GM23248 (cell line): Measurements from ENCODE around the gene KDM2B. TPM values are rescaled to one million over a fixed set of nuclear protein-coding genes. Genes with fewer than 3 reads are reported as not detected.

ENCODE experiments used
- DNase-seq: peaks from one replicate; pipeline ENCODE4 v3.0.0-alpha.2; 2015
- H2AFZ ChIP-seq: fragments of 200-600 bp; sonication (generic); 2 replicates; pipeline ENCODE4 v1.6.1; 2016; ENCODE audit warnings: antibody characterized with exemption
- H3F3A ChIP-seq: fragments of 200-600 bp; sonication (generic); 2 replicates; pipeline ENCODE4 v1.6.1; 2016; ENCODE audit warnings: mild to moderate bottlenecking, antibody characterized with exemption, mixed run types; ENCODE audit not compliant: insufficient read depth
- H3K27ac ChIP-seq: fragments of 200-600 bp; sonication (generic); 2 replicates; pipeline ENCODE4 v1.5.1; 2016; ENCODE audit warnings: mild to moderate bottlenecking
- H3K27me3 ChIP-seq: fragments of 200-600 bp; sonication (generic); replicated peaks from 2 replicates; pipeline ENCODE4 v1.6.1; 2016; ENCODE audit warnings: mild to moderate bottlenecking; ENCODE audit not compliant: insufficient read depth
- H3K36me3 ChIP-seq: fragments of 200-600 bp; sonication (generic); 2 replicates; pipeline ENCODE4 v1.6.1; 2016; ENCODE audit warnings: low read depth, mild to moderate bottlenecking
- H3K4me1 ChIP-seq: fragments of 200-600 bp; sonication (generic); 2 replicates; pipeline ENCODE4 v1.6.1; 2016; ENCODE audit warnings: mild to moderate bottlenecking; ENCODE audit not compliant: insufficient read depth
- H3K4me2 ChIP-seq: fragments of 200-600 bp; sonication (generic); one replicate; pipeline ENCODE4 v1.6.1; 2016; ENCODE audit warnings: mild to moderate bottlenecking; ENCODE audit not compliant: unreplicated experiment
- H3K4me3 ChIP-seq: fragments of 200-600 bp; sonication (generic); 2 replicates; pipeline ENCODE4 v1.5.1; 2016; ENCODE audit warnings: mild to moderate bottlenecking
- H3K79me2 ChIP-seq: fragments of 200-600 bp; sonication (generic); 2 replicates; pipeline ENCODE4 v1.6.1; 2016; ENCODE audit warnings: mild to moderate bottlenecking; ENCODE audit not compliant: insufficient read depth
- H3K9ac ChIP-seq: fragments of 200-600 bp; sonication (generic); 2 replicates; pipeline ENCODE4 v1.6.1; 2016; ENCODE audit warnings: mild to moderate bottlenecking
- H3K9me2 ChIP-seq: fragments of 200-600 bp; sonication (generic); 2 replicates; pipeline ENCODE4 v1.6.1; 2016; ENCODE audit warnings: mixed run types, mild to moderate bottlenecking, moderate library complexity; ENCODE audit not compliant: insufficient read depth
- H3K9me3 ChIP-seq: fragments of 200-600 bp; sonication (generic); one replicate; pipeline ENCODE4 v1.6.1; 2017; ENCODE audit warnings: low read depth
- H4K20me1 ChIP-seq: fragments of 200-600 bp; sonication (generic); 2 replicates; pipeline ENCODE4 v1.6.0; 2016; ENCODE audit not compliant: insufficient read depth
- EZH2 ChIP-seq: fragments of 200-600 bp; sonication (generic); IDR thresholded peaks from 2 replicates; pipeline ENCODE4 v1.6.1; 2018; ENCODE audit warnings: antibody characterized with exemption, mild to moderate bottlenecking; ENCODE audit not compliant: insufficient read depth, poor library complexity, severe bottlenecking
- EZH2phosphoT487 ChIP-seq: fragments of 200-600 bp; sonication (generic); IDR thresholded peaks from 2 replicates; pipeline ENCODE4 v1.6.1; 2018; ENCODE audit warnings: antibody characterized with exemption, moderate library complexity, mild to moderate bottlenecking, low read depth; ENCODE audit not compliant: insufficient read depth
- WGBS, 2 experiments: methylation state at CpG; one replicate each; pipeline ENCODE4 v1.1.6; 2015 to 2017; ENCODE audit warnings: low lambda C conversion rate in 2 of 2, low coverage in 1 of 2; ENCODE audit errors: missing lambda C conversion rate in 2 of 2; 5-methylcytosine and 5-hydroxymethylcytosine counted together
- in situ Hi-C: fragments of 300-500 bp; cut with MboI; formaldehyde crosslinking; loops from 2 replicates; pipeline ENCODE4 v1.15.0; 2020
- polyA plus RNA-seq: library from polyadenylated mRNA; unstranded; fragments of >200 nt; fragmentation: Nextera tagmentation; extraction: Ambion mirVana; gene quantifications from 2 replicates; pipeline ENCODE4 v1.2.1, GENCODE V29; 2016
- total RNA-seq: library from RNA; depleted of rRNA; stranded (reverse); fragments of >200 nt; shearing (Covaris generic); gene quantifications from 2 replicates; pipeline ENCODE4 v1.2.3, GENCODE V29; 2014

The KDM2B gene
- total and polyA plus RNA-seq, 2 experiments from 2014 or later, result 8.2 to 20.1 TPM

- in situ Hi-C loops, result no loop called here
- WGBS, 2 experiments, result 0 to 2% methylated on average over 42 to 45 of the region's 48 CpGs
- H3K9me3 ChIP-seq, result no peaks in the 10 kb centered on the region
- no peaks in the 10 kb centered on the region for H4K20me1 ChIP-seq
- no peaks in the 10 kb centered on the region; the same call in 1 of the 2 replicates for H3K36me3 ChIP-seq
- peak overlapping the region; percentile 97 for H3K4me2 ChIP-seq
- peak; percentile 71 for DNase-seq
- peaks cover 20% of the 10 kb centered on the region for H3K4me1 ChIP-seq
- peaks cover 66% of the 10 kb centered on the region for H3K79me2 ChIP-seq
- no peaks in the 10 kb centered on the region for H3K27me3 ChIP-seq
- H3F3A ChIP-seq, result 0 out of 2 replicates have a peak, but pooled peaks cover 5% of the 10 kb centered on the region
- peak overlapping the region; percentile 85 for H3K9ac ChIP-seq
- TF ChIP-seq EZH2phosphoT487, result no peak
- H3K4me3 ChIP-seq, result peak overlapping the region; percentile 92
- no peaks in the 10 kb centered on the region for H3K9me2 ChIP-seq
- H3K27ac ChIP-seq, result peak overlapping the region; percentile 55
- H2AFZ ChIP-seq, result peak overlapping the region; percentile 82
These were observed 180.3 kb downstream of the KDM2B start for GRCh38 chr12:121400332-121401139.

GRCh38 chr12:121399391-121400331, 181.2 kb downstream of the KDM2B start, which contains the start of gene RNF34:
Gene RNF34, plus strand, starts transcription at chr12:121400118. Its CDS starts 95 bp downstream, at chr12:121400213.
- Histone ChIP-seq H3K27ac (peak within 1 kb of the TSS; percentile 55), H3K9me3 (no peaks in the 10 kb centered on the region), H3K79me2 (peaks cover 57% of the 10 kb centered on the region), H3K4me2 (peak within 1 kb of the TSS; percentile 97), H3K4me3 (peak within 1 kb of the TSS; percentile 92), H3K4me1 (peaks cover 20% of the 10 kb centered on the region), H3K9me2 (no peaks in the 10 kb centered on the region), H2AFZ (peak within 1 kb of the TSS; percentile 89), H4K20me1 (no peaks in the 10 kb centered on the region), H3F3A (0 out of 2 replicates have a peak, but pooled peaks cover 5% of the 10 kb centered on the region), H3K36me3 (no peaks in the 10 kb centered on the region; the same call in 1 of the 2 replicates), H3K27me3 (no peaks in the 10 kb centered on the region), H3K9ac (peak within 1 kb of the TSS; percentile 85)
- WGBS, 2 experiments, result 1% methylated on average over 67 to 75 of the region's 77 CpGs
- in situ Hi-C loops, result no loop called here
- peak; percentile 99 for DNase-seq
- TF ChIP-seq EZH2, result no peak
- no peak for TF ChIP-seq EZH2phosphoT487

GRCh38 chr12:121398355-121398754, 182.5 kb downstream of the KDM2B start:
- Histone ChIP-seq H3K27ac (no peak overlapping the region), H3K36me3 (no peaks in the 10 kb centered on the region), H3F3A (0 out of 2 replicates have a peak, but pooled peaks cover 5% of the 10 kb centered on the region), H3K9ac (no peak overlapping the region), H4K20me1 (no peaks in the 10 kb centered on the region), H3K27me3 (no peaks in the 10 kb centered on the region), H3K9me2 (no peaks in the 10 kb centered on the region), H3K4me3 (peak overlapping the region; percentile 92), H3K4me1 (peaks cover 20% of the 10 kb centered on the region), H3K9me3 (no peaks in the 10 kb centered on the region), H3K4me2 (peak overlapping the region; percentile 86), H3K79me2 (peaks cover 44% of the 10 kb centered on the region), H2AFZ (peak overlapping the region; percentile 89; the same call in 1 of the 2 replicates)
- WGBS, 2 experiments, result 90 to 97% methylated on average over 5 of the region's 5 CpGs
- no peak for TF ChIP-seq EZH2
- no peak for TF ChIP-seq EZH2phosphoT487
- in situ Hi-C loops, result no loop called here
- no peak for DNase-seq

GRCh38 chr12:121397521-121397920, 183.3 kb downstream of the KDM2B start:
- no peak overlapping the region for H3K4me3 ChIP-seq
- in situ Hi-C loops, result no loop called here

More at GRCh38 chr12:121397521-121397920, 183.3 kb downstream of the KDM2B start:
- H3K9ac ChIP-seq, result no peak overlapping the region
- TF ChIP-seq EZH2, result no peak
- no peak for TF ChIP-seq EZH2phosphoT487
- H3K4me1 ChIP-seq, result peaks cover 20% of the 10 kb centered on the region
- no peak overlapping the region for H3K4me2 ChIP-seq
- 96 to 100% methylated on average over 10 to 14 of the region's 14 CpGs for WGBS, 2 experiments
- H3K79me2 ChIP-seq, result peaks cover 36% of the 10 kb centered on the region
- H3K27ac ChIP-seq, result no peak overlapping the region
- H2AFZ ChIP-seq, result no peak overlapping the region
- H3K36me3 ChIP-seq, result no peaks in the 10 kb centered on the region
- no peaks in the 10 kb centered on the region for H3K9me3 ChIP-seq
- DNase-seq, result no peak
- no peaks in the 10 kb centered on the region for H4K20me1 ChIP-seq
- no peaks in the 10 kb centered on the region for H3K27me3 ChIP-seq
- 0 out of 2 replicates have a peak, but pooled peaks cover 5% of the 10 kb centered on the region for H3F3A ChIP-seq
- H3K9me2 ChIP-seq, result no peaks in the 10 kb centered on the region
